ENCODE measurements around the gene VASN. TPM values are rescaled to one million over a fixed set of nuclear protein-coding genes. Genes with fewer than 3 reads are reported as not detected.

Gene VASN
- total RNA-seq, 4 donors from 2014 or later: 9.2 to 20.2 (median 14.2) TPM

DNA sequence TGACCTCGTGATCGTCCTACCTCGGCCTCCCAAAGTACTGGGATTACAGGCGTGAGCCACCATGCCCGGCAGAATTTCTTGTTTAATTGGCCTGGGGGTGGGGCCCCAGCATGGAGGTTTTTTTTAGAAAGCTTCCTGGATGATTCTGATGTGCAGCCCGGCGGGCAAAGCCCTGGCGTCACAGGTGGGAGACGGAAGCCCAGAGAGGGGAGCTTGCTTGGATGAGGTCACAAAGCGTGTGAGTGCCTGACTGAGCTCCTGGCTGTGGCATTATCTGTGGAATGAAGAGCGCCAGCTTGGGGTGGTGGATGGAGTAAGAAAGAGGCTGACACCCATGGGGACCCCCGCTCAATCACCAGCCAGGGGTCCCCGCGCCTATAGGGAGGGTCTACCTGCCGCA lies 4.1 kb downstream of the VASN start:
- intact Hi-C loops (cut with DNase I): no loop called here
- Histone ChIP-seq H3K27ac (peak overlapping the region; percentile 84 to 90 (median 86)), H3K4me1 (peaks cover 59 to 95% (median 71%) of the 10 kb centered on the region in 3 donors), H3K36me3 (peaks cover 0 to 26% (median 0%) of the 10 kb centered on the region in 3 donors), H3K27me3 (no peaks in the 10 kb centered on the region), H3K4me3 (peak overlapping the region in 3 of 4 donors; percentile 18 to 89 (median 66)), H3K9me3 (no peaks in the 10 kb centered on the region)
- TF ChIP-seq, protein P1, sequence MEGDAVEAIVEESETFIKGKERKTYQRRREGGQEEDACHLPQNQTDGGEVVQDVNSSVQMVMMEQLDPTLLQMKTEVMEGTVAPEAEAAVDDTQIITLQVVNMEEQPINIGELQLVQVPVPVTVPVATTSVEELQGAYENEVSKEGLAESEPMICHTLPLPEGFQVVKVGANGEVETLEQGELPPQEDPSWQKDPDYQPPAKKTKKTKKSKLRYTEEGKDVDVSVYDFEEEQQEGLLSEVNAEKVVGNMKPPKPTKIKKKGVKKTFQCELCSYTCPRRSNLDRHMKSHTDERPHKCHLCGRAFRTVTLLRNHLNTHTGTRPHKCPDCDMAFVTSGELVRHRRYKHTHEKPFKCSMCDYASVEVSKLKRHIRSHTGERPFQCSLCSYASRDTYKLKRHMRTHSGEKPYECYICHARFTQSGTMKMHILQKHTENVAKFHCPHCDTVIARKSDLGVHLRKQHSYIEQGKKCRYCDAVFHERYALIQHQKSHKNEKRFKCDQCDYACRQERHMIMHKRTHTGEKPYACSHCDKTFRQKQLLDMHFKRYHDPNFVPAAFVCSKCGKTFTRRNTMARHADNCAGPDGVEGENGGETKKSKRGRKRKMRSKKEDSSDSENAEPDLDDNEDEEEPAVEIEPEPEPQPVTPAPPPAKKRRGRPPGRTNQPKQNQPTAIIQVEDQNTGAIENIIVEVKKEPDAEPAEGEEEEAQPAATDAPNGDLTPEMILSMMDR (IDR thresholded peaks at IDR 0.05): no peak
- no peak for DNase-seq
- 65 to 89% methylated on average over 10 to 11 of the region's 15 CpGs for WGBS, 2 donors

DNA sequence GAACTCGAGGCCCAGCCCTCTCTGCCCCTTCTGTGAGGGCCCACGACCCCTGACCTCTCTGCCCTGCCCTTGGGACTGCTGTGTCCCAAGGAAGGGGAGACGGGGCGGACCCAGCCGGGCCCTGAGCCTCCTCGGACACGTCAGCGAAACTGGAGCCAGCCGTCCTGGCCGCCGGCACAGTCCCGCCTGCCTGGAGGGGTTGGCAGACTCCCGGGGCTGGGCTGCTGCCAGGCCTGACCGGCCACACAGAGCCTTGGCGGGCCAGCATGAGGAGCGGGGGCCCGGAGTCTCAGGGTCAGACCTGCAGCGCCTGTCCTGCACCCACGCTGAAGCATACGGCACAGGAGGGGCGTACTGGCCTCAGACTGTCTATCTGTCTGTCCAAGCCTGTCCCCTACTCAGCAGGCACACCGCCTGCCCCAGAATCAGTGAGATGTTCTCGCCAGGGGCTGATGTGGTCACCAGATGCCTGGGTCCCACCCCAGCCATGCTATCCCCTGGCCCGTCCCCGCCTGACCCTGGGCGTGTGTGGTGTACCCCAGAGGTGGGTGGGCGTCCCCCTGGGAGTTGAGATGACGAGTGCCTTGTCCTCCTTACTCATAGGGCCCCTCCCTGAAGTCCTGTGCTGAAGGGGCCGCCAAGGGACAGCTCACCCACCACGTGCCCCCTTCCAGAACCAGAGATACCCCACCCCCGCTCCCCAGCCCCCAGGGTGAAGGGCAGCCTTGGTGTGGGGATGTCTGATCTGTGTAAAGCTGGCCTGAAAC lies 4.7 kb downstream of the VASN start:
- TF ChIP-seq, protein P1 (IDR thresholded peaks at IDR 0.05): no peak
- no peak for TF ChIP-seq POLR2A (IDR thresholded peaks at IDR 0.05)
- H3K36me3 ChIP-seq: peaks cover 0 to 32% (median 0%) of the 10 kb centered on the region in 3 donors
- no peaks in the 10 kb centered on the region for H3K9me3 ChIP-seq
- DNase-seq: no peak
- H3K4me1 ChIP-seq: peaks cover 55 to 92% (median 65%) of the 10 kb centered on the region in 3 donors
- intact Hi-C loops (cut with DNase I): no loop called here
- H3K27me3 ChIP-seq: no peaks in the 10 kb centered on the region
- H3K27ac ChIP-seq: peak overlapping the region; percentile 84 to 90 (median 86)
- H3K4me3 ChIP-seq: peak overlapping the region in 3 of 4 donors; percentile 18 to 89 (median 66)
- 63% methylated on average over 3 of the region's 31 CpGs; no CpG with 5 or more reads in 1 of the 2 donors for WGBS, 2 donors

DNA sequence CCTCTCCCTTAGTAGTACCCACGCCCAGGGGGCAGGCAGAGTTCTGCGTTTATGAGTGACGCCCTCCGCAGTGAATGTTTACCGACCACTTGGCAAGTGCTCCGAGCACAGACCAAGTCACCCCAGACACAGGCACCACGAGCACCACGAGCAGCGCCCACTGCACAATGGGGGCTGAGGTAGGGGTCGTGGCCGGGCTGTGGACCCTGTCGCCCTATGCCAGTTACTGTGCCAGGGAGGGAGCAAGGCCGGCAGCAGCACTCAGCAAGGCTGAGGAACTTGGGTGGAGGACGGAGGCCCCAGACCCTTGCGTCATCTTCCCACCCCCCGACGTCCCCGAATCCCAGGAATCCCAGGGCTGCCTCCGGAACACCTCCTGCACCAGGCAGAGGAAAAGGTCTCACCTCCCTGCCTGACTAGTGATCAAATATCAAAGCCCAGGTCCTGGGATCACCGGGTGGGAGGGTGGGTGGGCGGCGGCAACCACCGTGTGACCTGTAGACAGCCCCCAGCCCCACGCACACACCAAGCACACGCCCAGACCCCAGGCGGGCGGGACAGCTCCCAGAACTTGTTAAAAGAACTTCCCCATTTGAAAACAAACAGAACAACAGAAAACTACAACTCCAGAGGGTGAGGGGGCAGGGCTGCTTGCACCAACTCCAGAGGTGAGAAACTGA lies 5.4 kb downstream of the VASN start:
- Histone ChIP-seq H3K9me3 (no peaks in the 10 kb centered on the region), H3K27ac (peak overlapping the region; percentile 84 to 90 (median 86)), H3K4me3 (peak overlapping the region in 2 of 4 donors; percentile 18 to 89), H3K4me1 (peaks cover 54 to 86% (median 62%) of the 10 kb centered on the region in 3 donors), H3K27me3 (no peaks in the 10 kb centered on the region), H3K36me3 (peaks cover 0 to 39% (median 2%) of the 10 kb centered on the region in 3 donors)
- intact Hi-C loops (cut with DNase I): no loop called here
- TF ChIP-seq, protein P1 (IDR thresholded peaks at IDR 0.05): no peak
- no peak for TF ChIP-seq POLR2A (IDR thresholded peaks at IDR 0.05)
- no peak for DNase-seq
- 40 to 69% methylated on average over 4 to 8 of the region's 27 CpGs for WGBS, 2 donors

DNA sequence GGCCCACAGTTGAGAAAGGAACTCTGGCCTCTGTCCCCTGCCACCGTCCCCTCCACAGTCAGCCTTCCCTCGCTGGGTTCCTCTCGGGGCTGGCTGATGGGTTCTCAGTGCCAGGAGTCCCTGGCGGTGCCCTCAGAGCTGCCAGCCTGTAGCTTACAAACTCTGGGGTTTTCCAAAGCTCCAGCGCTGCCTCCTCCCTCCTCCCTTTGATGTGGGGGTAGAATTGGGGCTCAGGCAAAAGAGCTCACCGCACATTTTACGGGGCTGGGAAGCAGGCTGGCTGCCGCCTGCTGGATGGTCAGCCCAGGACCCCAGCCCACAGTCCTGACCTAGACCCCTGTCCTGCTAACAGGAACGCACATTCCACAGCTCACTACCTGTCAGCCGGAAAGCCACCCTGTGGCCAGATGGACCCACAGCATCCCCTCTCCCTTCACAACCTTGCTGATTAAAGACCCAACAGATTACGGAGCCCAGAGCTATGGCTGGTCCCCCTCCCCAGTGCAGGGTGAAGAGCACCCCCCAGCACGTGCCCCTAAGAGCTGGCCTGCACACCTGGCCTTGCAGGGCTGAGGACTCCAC lies 6.0 kb downstream of the VASN start:
- peak overlapping the region; percentile 59 to 87 (median 84) for H3K27ac ChIP-seq
- H3K4me1 ChIP-seq: peaks cover 48 to 80% (median 56%) of the 10 kb centered on the region in 3 donors
- H3K4me3 ChIP-seq: no peak overlapping the region
- no peaks in the 10 kb centered on the region for H3K27me3 ChIP-seq
- intact Hi-C loops (cut with DNase I): no loop called here
- H3K36me3 ChIP-seq: peaks cover 0 to 46% (median 9%) of the 10 kb centered on the region in 3 donors
- 35 to 54% methylated on average over 4 of the region's 12 CpGs for WGBS, 2 donors
- H3K9me3 ChIP-seq: no peaks in the 10 kb centered on the region
- no peak for TF ChIP-seq POLR2A (IDR thresholded peaks at IDR 0.05)
- TF ChIP-seq, protein P1 (IDR thresholded peaks at IDR 0.05): peak in 1 of 6 experiments; percentile 12
- DNase-seq: no peak
